Ecto neural progenitor cell (in vitro differentiated cells): ENCODE results near the gene ALLC.
A peak's percentile ranks its signal among the peaks of the same experiment; 100 is the strongest.
"Not testable (repeated sequence)": the region's sequence is repeated elsewhere in the genome, so short reads cannot be mapped to it uniquely, and the experiment has no call there.

ENCODE experiments used
- DNase-seq: peaks from one replicate; pipeline ENCODE4 v3.0.0-alpha.2; 2018; ENCODE audit warnings: low spot score

ALLC gene

GRCh38 chr2:3626118-3626811, 31.7 kb upstream of the ALLC start:
- no peak for DNase-seq

GRCh38 chr2:3626812-3627499, 31.0 kb upstream of the ALLC start:
- peak; percentile 38 for DNase-seq

GRCh38 chr2:3627500-3628100, 30.4 kb upstream of the ALLC start:
- DNase-seq = no peak

- DNase-seq = no peak
These were observed 29.7 kb upstream of the ALLC start for GRCh38 chr2:3628241-3628679.

GRCh38 chr2:3628800-3629199, 29.2 kb upstream of the ALLC start:
- peak; percentile 56 for DNase-seq

GRCh38 chr2:3630631-3631030, 27.4 kb upstream of the ALLC start:
- no peak for DNase-seq

GRCh38 chr2:3631161-3631850, 26.7 kb upstream of the ALLC start:
- no peak for DNase-seq

- no peak for DNase-seq
These were observed 25.9 kb upstream of the ALLC start for GRCh38 chr2:3631851-3632659.

- DNase-seq = no peak
These were observed 24.7 kb upstream of the ALLC start for GRCh38 chr2:3633089-3633981.

- DNase-seq = no peak
These were observed 23.9 kb upstream of the ALLC start for GRCh38 chr2:3633982-3634595.

GRCh38 chr2:3634596-3635121, 23.3 kb upstream of the ALLC start:
- DNase-seq = no peak

GRCh38 chr2:3635171-3635974, 22.6 kb upstream of the ALLC start:
- DNase-seq = peak; percentile 32

GRCh38 chr2:3635975-3636327, 22.0 kb upstream of the ALLC start:
- DNase-seq = not testable (repeated sequence)

- DNase-seq = peak; percentile 29
These were observed 21.3 kb upstream of the ALLC start for GRCh38 chr2:3636586-3637310.

- no peak for DNase-seq
These were observed 20.7 kb upstream of the ALLC start for GRCh38 chr2:3637311-3637675.

- DNase-seq = peak; percentile 43
These were observed 20.1 kb upstream of the ALLC start for GRCh38 chr2:3637692-3638455.

GRCh38 chr2:3638456-3638810, 19.6 kb upstream of the ALLC start:
- no peak for DNase-seq

GRCh38 chr2:3639015-3639630, 18.9 kb upstream of the ALLC start:
- peak; percentile 14 for DNase-seq
